IPS-18a (cell line): ENCODE results near the gene NSD2.
A peak's percentile ranks its signal among the peaks of the same experiment; 100 is the strongest.

Experiments used
- H3K27ac ChIP-seq: one replicate; pipeline ENCODE4 v1.5.1; 2013; ENCODE audit warnings: low read length
- H3K27me3 ChIP-seq: one replicate; pipeline ENCODE4 v1.6.1; 2013; ENCODE audit warnings: mild to moderate bottlenecking, low read length; ENCODE audit not compliant: control insufficient read depth, insufficient read depth
- H3K36me3 ChIP-seq: one replicate; pipeline ENCODE4 v1.6.1; 2013; ENCODE audit warnings: low read depth, low read length; ENCODE audit not compliant: control insufficient read depth
- H3K4me1 ChIP-seq: one replicate; pipeline ENCODE4 v1.6.1; 2013; ENCODE audit warnings: low read depth, low read length; ENCODE audit not compliant: control insufficient read depth
- H3K4me3 ChIP-seq: one replicate; pipeline ENCODE4 v1.5.1; 2013; ENCODE audit warnings: low read length
- H3K9ac ChIP-seq: one replicate; pipeline ENCODE4 v1.6.1; 2013; ENCODE audit warnings: mild to moderate bottlenecking, low read length, moderate library complexity
- H3K9me3 ChIP-seq: one replicate; pipeline ENCODE4 v1.6.1; 2013; ENCODE audit warnings: low read depth, low read length; ENCODE audit not compliant: control insufficient read depth

Gene NSD2

DNA sequence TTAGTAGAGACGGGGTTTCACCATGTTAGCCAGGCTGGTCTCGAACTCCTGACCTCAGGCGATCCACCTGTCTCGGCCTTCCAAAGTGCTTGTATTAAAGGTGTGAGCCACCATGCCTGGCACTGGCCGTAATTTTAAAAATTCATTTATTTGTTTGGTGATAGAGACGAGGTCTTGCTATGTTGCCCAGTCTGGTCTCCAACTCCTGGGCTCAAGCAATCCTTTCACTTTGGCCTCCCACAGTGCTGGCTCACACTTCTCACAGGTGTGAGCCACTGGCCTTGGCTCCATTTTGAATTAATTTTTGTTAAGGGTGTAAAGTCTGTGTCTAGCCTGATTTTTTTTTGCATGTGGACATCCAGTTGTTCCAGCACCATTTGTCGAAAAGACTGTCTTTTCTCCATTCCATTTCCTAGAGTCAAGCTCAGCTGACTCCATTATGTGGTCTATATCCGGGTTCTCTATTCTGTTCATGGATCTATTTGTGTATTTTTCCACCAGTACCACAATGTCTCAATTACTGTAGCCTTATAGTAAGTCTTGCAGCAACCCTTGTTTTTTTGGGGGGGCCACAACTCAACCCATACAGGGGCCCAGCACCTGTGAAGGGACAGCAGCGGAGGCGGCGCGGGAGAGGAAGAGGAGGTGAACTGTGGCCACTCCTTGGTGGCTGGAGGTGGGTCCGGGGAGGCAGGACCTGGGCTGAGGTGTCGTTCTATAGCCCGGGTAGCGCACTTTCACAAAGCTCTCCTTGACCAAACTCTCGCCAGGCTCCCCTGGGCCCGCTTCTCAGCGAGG lies 1.5 kb upstream of the NSD2 start:
- Histone ChIP-seq H3K27ac (no peak overlapping the region), H3K9ac (peak overlapping the region; percentile 64), H3K4me3 (peak overlapping the region; percentile 55), H3K36me3 (no peaks in the 10 kb centered on the region), H3K4me1 (peaks cover 7% of the 10 kb centered on the region), H3K27me3 (peaks cover 50% of the 10 kb centered on the region), H3K9me3 (no peaks in the 10 kb centered on the region)

DNA sequence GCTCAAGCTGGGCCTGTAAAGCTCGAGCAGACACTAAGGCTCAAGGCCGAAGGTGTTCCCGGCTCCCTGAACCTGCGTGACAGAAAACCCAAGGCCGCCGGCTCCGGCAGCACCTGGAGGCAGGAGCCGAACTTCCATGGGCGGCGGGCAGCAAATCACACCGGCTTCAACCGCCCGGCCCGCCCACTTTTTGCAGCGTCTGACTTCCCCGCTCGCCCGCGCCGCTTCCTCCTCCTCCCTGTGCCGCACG lies 940 bp upstream of the NSD2 start:
- H3K36me3 ChIP-seq, result no peaks in the 10 kb centered on the region
- no peaks in the 10 kb centered on the region for H3K9me3 ChIP-seq
- H3K27me3 ChIP-seq, result peaks cover 44% of the 10 kb centered on the region
- H3K4me1 ChIP-seq, result peaks cover 7% of the 10 kb centered on the region
- H3K4me3 ChIP-seq, result peak overlapping the region; percentile 55
- peak overlapping the region; percentile 64 for H3K9ac ChIP-seq
- no peak overlapping the region for H3K27ac ChIP-seq

DNA sequence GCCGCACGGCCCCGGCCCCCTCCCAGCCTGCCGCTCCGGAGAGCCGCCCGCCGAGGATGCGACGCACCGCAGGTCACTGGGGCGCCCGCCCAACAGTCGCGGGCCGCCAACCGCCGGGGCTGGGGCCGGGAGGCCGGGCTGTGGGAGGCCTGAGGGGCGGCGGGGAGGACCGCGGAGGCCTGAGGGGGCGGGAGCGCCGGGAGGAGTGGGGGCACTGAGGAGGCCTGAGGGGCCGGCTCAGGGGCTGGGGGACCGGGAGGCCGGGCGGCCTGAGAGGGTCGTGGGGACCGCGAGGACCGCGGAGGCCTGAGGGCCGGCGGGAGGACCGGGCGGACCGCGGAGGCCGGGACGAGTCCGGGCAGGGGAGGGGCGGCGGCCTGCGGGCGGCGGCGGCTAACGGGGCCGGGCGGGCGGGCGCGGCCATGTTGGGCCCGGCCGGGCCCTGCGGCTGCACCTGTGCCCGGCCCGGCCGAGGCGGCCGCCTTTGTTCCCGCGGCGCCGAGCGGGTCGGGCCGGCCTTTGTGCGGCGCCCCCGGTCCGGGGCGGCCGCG lies 353 bp downstream of the NSD2 start:
- Histone ChIP-seq H3K4me1 (peaks cover 7% of the 10 kb centered on the region), H3K27ac (no peak overlapping the region), H3K4me3 (peak overlapping the region; percentile 93), H3K9me3 (no peaks in the 10 kb centered on the region), H3K9ac (peak overlapping the region; percentile 52), H3K27me3 (peaks cover 32% of the 10 kb centered on the region), H3K36me3 (no peaks in the 10 kb centered on the region)

DNA sequence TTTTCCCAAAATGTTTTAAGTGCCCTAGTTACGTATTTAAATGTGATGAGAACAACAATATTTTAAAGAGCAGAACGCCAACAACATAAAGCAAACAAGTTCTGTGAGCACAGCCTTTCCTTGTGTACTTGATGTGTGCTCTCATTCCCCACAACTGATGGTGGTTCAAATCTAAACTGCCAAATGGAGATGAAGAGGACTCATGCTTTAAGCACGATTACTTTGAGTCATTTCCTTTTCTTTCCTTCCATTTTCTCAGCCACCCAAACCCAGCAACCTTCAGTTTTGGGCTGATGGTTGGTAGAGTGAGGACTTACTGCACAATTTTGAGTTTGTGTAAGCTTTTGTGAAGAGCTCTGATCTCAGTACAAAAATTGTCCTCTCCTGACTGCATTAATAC lies 1.7 kb downstream of the NSD2 start:
- Histone ChIP-seq H3K4me1 (peaks cover 7% of the 10 kb centered on the region), H3K27me3 (peaks cover 18% of the 10 kb centered on the region), H3K9me3 (no peaks in the 10 kb centered on the region), H3K4me3 (peak overlapping the region; percentile 93), H3K9ac (peak overlapping the region; percentile 85), H3K27ac (no peak overlapping the region), H3K36me3 (no peaks in the 10 kb centered on the region)

DNA sequence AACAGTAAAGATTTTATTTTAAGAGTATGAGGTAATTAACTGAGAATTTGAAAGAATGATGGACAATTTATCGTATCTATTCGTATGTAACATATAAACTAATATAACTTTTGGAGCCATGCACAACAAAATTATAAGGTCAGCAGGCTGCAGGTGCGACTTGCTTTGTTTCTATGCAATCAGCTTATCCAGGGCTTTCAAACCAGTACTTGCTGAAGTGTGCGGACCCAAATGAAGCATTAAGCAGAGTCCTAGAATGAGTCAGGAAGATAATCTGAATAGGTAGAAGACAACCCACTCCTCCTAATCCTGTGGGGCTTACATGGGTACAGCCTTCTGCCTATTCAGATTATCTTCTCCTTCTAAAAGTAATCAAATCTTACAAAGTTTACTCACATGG lies 2.1 kb downstream of the NSD2 start:
- Histone ChIP-seq H3K4me1 (peaks cover 7% of the 10 kb centered on the region), H3K36me3 (no peaks in the 10 kb centered on the region), H3K9me3 (no peaks in the 10 kb centered on the region), H3K4me3 (peak overlapping the region; percentile 93), H3K27me3 (peaks cover 14% of the 10 kb centered on the region), H3K9ac (no peak overlapping the region), H3K27ac (no peak overlapping the region)

DNA sequence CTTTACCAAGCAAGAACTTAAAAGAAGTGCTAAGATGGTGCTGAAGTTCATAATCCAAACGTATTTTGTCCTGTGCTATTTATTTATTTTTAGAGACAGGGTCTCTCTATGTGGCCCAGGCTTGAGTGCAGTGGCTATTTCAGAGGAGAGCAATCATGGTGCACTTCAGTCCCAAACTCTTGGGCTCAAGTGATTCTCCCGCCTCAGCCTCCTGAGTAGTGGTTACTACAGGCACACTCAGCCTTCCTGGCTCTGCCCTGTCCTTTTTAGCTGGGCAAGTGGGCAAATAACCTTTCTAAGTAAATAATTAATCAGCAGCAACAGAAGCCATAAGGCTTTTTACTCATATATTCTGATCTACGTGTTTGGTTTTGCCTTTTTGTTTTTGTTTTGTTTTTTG lies 2.6 kb downstream of the NSD2 start:
- H3K9me3 ChIP-seq, result no peaks in the 10 kb centered on the region
- H3K9ac ChIP-seq, result no peak overlapping the region
- H3K4me1 ChIP-seq, result peaks cover 7% of the 10 kb centered on the region
- H3K36me3 ChIP-seq, result no peaks in the 10 kb centered on the region
- no peak overlapping the region for H3K4me3 ChIP-seq
- no peak overlapping the region for H3K27ac ChIP-seq
- H3K27me3 ChIP-seq, result peaks cover 9% of the 10 kb centered on the region

DNA sequence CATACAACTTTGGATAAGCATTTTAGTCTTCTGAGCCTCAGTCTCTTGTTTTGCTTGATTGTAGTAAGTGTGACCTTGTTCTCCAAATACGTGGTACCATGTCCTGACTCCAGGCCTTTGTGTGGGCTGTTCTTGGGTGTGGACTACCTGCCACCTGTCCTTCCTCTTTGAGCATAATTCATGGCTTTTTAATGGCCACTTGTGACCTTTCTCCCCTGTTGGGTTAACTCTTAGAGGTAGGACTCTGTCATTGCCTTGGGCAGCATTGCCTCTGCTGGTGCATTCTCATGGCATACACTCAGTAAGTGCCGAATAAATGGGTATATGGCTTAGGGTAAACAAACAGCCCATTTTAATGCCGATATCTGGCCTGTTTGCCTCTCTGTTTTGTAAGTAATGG lies 3.0 kb downstream of the NSD2 start:
- Histone ChIP-seq H3K9me3 (no peaks in the 10 kb centered on the region), H3K9ac (no peak overlapping the region), H3K27ac (no peak overlapping the region), H3K4me1 (peaks cover 7% of the 10 kb centered on the region), H3K36me3 (no peaks in the 10 kb centered on the region), H3K4me3 (no peak overlapping the region), H3K27me3 (peaks cover 5% of the 10 kb centered on the region)

DNA sequence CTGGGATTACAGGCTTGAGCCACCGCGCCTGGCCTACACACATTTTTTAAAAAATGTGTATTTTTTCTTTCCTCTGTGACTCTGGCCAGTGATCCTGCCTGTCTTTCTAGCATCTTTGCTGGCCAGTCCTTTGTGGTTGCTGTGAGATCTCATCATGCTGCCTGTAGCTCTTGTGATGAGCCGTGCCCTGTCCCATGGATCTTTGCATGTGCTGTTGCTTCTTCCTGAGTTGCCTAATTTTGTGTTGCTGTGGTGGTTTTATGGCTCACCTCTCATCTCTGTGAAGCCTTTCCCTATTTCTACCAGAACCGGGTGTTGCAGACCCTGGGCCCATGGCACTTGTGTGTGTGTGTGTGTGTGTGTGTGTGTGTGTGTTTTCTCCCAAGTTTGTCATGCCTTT lies 8.3 kb downstream of the NSD2 start:
- H3K9me3 ChIP-seq, result no peaks in the 10 kb centered on the region
- H3K9ac ChIP-seq, result no peak overlapping the region
- no peak overlapping the region for H3K4me3 ChIP-seq
- no peaks in the 10 kb centered on the region for H3K4me1 ChIP-seq
- no peaks in the 10 kb centered on the region for H3K36me3 ChIP-seq
- H3K27me3 ChIP-seq, result no peaks in the 10 kb centered on the region
- no peak overlapping the region for H3K27ac ChIP-seq

DNA sequence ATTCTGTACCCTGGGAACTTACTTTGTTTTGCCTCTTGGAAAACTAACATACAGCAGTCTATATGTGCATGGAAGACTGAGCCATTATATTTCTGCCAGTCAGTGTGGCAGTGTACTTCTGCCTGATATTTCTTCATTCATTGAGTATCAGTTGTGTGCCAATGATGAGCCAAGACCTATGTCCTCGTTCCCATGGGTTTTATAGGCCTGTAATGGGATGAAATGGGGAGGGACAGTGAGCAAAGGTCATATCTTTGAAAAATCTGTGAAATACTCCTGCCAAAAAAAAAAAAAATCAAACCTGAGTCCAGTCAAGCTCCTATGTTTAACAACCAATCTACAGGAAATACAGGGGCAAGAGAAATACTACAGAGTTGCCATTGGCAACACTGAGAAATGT lies 9.1 kb downstream of the NSD2 start:
- no peaks in the 10 kb centered on the region for H3K9me3 ChIP-seq
- no peaks in the 10 kb centered on the region for H3K27me3 ChIP-seq
- H3K27ac ChIP-seq, result no peak overlapping the region
- no peaks in the 10 kb centered on the region for H3K36me3 ChIP-seq
- no peaks in the 10 kb centered on the region for H3K4me1 ChIP-seq
- no peak overlapping the region for H3K4me3 ChIP-seq
- no peak overlapping the region for H3K9ac ChIP-seq

DNA sequence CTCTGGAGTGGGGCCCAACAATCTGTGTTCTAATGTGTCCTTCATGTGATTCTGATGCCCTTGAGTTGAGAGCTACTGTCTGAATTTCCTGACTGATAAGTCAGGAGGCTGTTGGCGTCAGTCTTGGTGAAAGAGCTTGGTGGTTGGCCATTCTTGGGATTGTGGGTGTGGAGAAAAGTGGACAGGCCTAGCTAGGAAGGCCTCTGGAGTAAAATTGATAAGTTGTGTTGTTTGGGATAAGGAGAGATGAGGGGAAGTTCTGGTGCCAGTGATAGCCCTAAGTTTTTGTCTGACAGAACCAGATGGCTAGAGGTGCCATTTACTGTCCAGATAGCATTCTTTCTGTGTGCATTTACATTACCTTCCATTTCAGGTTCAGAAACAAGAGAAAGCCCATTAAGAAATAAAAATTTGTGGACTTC lies 11.7 kb downstream of the NSD2 start:
- Histone ChIP-seq H3K27ac (no peak overlapping the region), H3K4me1 (no peaks in the 10 kb centered on the region), H3K36me3 (no peaks in the 10 kb centered on the region), H3K9me3 (no peaks in the 10 kb centered on the region), H3K9ac (no peak overlapping the region), H3K4me3 (no peak overlapping the region), H3K27me3 (no peaks in the 10 kb centered on the region)

DNA sequence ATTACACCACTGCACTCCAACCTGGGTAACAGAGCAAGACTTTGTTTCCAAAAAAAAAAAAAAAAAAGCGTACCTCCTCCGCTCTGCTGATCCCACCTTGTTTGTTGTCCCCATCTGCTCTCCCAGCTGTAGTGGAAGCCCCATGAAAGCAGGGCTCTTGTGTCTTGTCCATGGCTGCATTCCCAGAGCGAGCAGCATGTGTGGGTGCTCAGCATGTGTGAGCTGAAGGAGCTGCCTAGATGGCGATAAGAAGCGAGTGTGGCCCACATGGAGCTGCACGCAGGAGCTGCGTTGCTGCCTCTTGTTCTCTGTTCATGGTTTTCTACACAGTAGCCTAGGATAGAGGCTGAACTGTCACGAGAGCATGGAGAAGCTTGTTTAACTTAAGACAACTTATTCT lies 12.4 kb downstream of the NSD2 start:
- H3K9me3 ChIP-seq, result no peaks in the 10 kb centered on the region
- no peak overlapping the region for H3K9ac ChIP-seq
- no peak overlapping the region for H3K27ac ChIP-seq
- H3K27me3 ChIP-seq, result no peaks in the 10 kb centered on the region
- H3K4me3 ChIP-seq, result no peak overlapping the region
- H3K4me1 ChIP-seq, result no peaks in the 10 kb centered on the region
- H3K36me3 ChIP-seq, result no peaks in the 10 kb centered on the region

DNA sequence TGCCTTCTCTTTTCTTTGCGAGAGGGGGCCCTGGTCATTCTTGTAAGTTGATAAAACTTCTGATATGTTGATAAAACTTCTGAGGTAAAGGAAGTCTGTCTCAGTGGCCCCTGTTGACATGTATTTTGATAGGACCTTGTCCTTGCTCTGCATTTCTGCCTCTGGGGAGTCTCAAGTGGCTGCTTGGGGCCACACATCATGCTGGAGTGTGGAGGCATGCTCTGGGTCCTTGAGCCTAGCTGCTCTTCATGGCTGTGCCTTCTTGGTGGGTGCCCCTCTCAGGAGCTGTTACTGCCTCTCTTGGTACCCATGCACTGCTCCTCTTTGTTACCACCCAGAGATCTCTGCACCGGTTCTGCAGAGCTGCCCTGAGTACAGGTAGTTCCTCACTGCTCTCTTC lies 14.2 kb downstream of the NSD2 start:
- no peak overlapping the region for H3K4me3 ChIP-seq
- no peaks in the 10 kb centered on the region for H3K4me1 ChIP-seq
- no peaks in the 10 kb centered on the region for H3K36me3 ChIP-seq
- H3K27ac ChIP-seq, result no peak overlapping the region
- H3K9me3 ChIP-seq, result no peaks in the 10 kb centered on the region
- no peaks in the 10 kb centered on the region for H3K27me3 ChIP-seq
- H3K9ac ChIP-seq, result no peak overlapping the region
